K562 (cell line): ENCODE results near the gene SYNJ2. TPM values are rescaled to one million over a fixed set of nuclear protein-coding genes. Genes with fewer than 3 reads are reported as not detected.

Experiments
- ATAC-seq: fragments of 200-7000 bp; cut with Tn5 transposase; 3 replicates; pipeline ENCODE4 v1.9.1; 2020; ENCODE audit warnings: moderate library complexity
- BruUV-seq: library from RNA; stranded (reverse); fragments of 400-500 nt; replicated peaks from 2 replicates; lab custom pipeline; 2021; lab: Mats Ljungman, UMichigan
- CTCF ChIA-PET: fragments of 300-600 bp; formaldehyde crosslinking; extraction: SDS; loops from one replicate; lab custom pipeline; 2021; ENCODE audit warnings: low intra/inter-chr PET ratio; lab: Yijun Ruan, JAX
- POLR2A ChIA-PET: fragments of 300-600, 350-650 bp; sonication (Branson Sonifier 250); formaldehyde crosslinking; extraction: SDS; loops from one replicate; lab custom pipeline; 2021; ENCODE audit warnings: antibody characterized with exemption, inconsistent platforms; lab: Yijun Ruan, JAX
- DNase-seq, 4 experiments: peaks; one replicate each; pipeline versions ENCODE4 v3.0.0 to v3.0.0-alpha.2; 2011 to 2018; ENCODE audit warnings: low spot score in 3 of 4, mixed read lengths in 3 of 4; ENCODE audit errors: extremely low read depth in 1 of 4
- FAIRE-seq: peaks from 2 replicates; lab custom pipeline; 2011; peaks lifted over from hg19 to GRCh38; lab: Jason Lieb, UNC
- H2AFZ ChIP-seq: 2 replicates; pipeline ENCODE4 v1.6.0; 2011; ENCODE audit warnings: low read depth, low read length, control low read depth, inconsistent platforms
- H3K27ac ChIP-seq: fragments of 200-600 bp; 3 replicates; pipeline ENCODE4 v1.8.0; 2011; ENCODE audit warnings: low read depth, mild to moderate bottlenecking, control low read depth, inconsistent platforms, low read length, moderate library complexity, mixed read lengths; ENCODE audit errors: extremely low read depth
- H3K27me3 ChIP-seq, 2 experiments: fragments of 300-600 bp in 1 of 2; 2 replicates in 1 of 2; 3 replicates in 1 of 2; pipeline versions ENCODE4 v1.6.0 to v1.8.0; 2011; ENCODE audit warnings: inconsistent platforms in 2 of 2, low read length in 2 of 2, mild to moderate bottlenecking in 1 of 2, mixed read lengths in 1 of 2, moderate library complexity in 1 of 2; ENCODE audit not compliant: control insufficient read depth in 2 of 2, insufficient read depth in 2 of 2
- H3K36me3 ChIP-seq: fragments of 300-600 bp; 3 replicates; pipeline ENCODE4 v1.8.0; 2011; ENCODE audit warnings: mild to moderate bottlenecking, low read length, inconsistent platforms; ENCODE audit not compliant: control insufficient read depth, insufficient read depth
- H3K4me1 ChIP-seq, 2 experiments: fragments of 200-600 bp in 1 of 2; replicated peaks in 1 of 2; 2 replicates in 1 of 2; 3 replicates in 1 of 2; pipeline versions ENCODE4 v1.5.1 to v1.8.0; 2011; ENCODE audit warnings: inconsistent platforms in 2 of 2, low read length in 2 of 2, mild to moderate bottlenecking in 1 of 2, mixed read lengths in 1 of 2, moderate library complexity in 1 of 2; ENCODE audit not compliant: control insufficient read depth in 2 of 2, insufficient read depth in 2 of 2
- H3K4me2 ChIP-seq: 2 replicates; pipeline ENCODE4 v1.6.1; 2011; ENCODE audit warnings: low read length, control low read depth, inconsistent platforms, mixed read lengths; ENCODE audit not compliant: insufficient read depth
- H3K4me3 ChIP-seq: fragments of 200-600 bp; sonication (generic), shearing (Covaris generic); 2 replicates; pipeline ENCODE4 v1.5.1; 2016; ENCODE audit warnings: control low read depth, inconsistent platforms
- H3K79me2 ChIP-seq: fragments of 200-600 bp; 3 replicates; pipeline ENCODE4 v1.8.0; 2011; ENCODE audit warnings: low read length, inconsistent platforms; ENCODE audit not compliant: control insufficient read depth, insufficient read depth
- H3K9ac ChIP-seq, 2 experiments: 2 replicates each; pipeline versions ENCODE4 v1.6.0 to v1.6.1; 2011; ENCODE audit warnings: low read depth in 2 of 2, low read length in 2 of 2, control low read depth in 1 of 2, inconsistent platforms in 1 of 2, mild to moderate bottlenecking in 1 of 2, mixed read lengths in 1 of 2; ENCODE audit not compliant: insufficient read depth in 1 of 2
- H3K9me1 ChIP-seq: one replicate; pipeline ENCODE4 v1.6.0; 2011; ENCODE audit warnings: inconsistent platforms, mild to moderate bottlenecking, low read length, moderate library complexity; ENCODE audit not compliant: control insufficient read depth, insufficient read depth
- H3K9me3 ChIP-seq: replicated peaks from 2 replicates; pipeline ENCODE4 v1.5.1; 2011; ENCODE audit warnings: low read depth, low read length, inconsistent platforms; ENCODE audit not compliant: control insufficient read depth, insufficient read depth
- H4K20me1 ChIP-seq: replicated peaks from 2 replicates; pipeline ENCODE4 v1.6.1; 2011; ENCODE audit warnings: low read length, inconsistent platforms, mixed read lengths; ENCODE audit not compliant: control insufficient read depth, insufficient read depth
- CREM ChIP-seq: IDR thresholded peaks from 2 replicates; pipeline ENCODE4 v1.6.1; 2014; ENCODE audit warnings: antibody characterized with exemption, low read depth
- EGR1 ChIP-seq: fragments of 450-650 bp; conservative IDR thresholded peaks from 2 replicates; pipeline ENCODE4 v1.6.1; 2017; ENCODE audit warnings: mild to moderate bottlenecking
- NR2C1 ChIP-seq, 2 experiments: fragments of 450-650 bp; IDR thresholded peaks; 2 replicates each; pipeline ENCODE4 v1.6.1; 2017; ENCODE audit warnings: mild to moderate bottlenecking in 2 of 2, antibody characterized with exemption in 1 of 2, inconsistent platforms in 1 of 2, missing compliant biosample characterization in 1 of 2, missing genetic modification characterization in 1 of 2
- PHTF2 ChIP-seq: fragments of 250-450 bp; sonication (Bioruptor Pico); IDR thresholded peaks from 2 replicates; pipeline ENCODE4 v1.5.0; 2021; ENCODE audit warnings: mild to moderate bottlenecking
- RHOXF2B ChIP-seq: fragments of 250-450 bp; sonication (Bioruptor Pico); conservative IDR thresholded peaks from 2 replicates; pipeline ENCODE4 v1.5.1; 2021
- SAFB2 ChIP-seq: fragments of 200-400 bp; formaldehyde crosslinking; IDR thresholded peaks from 2 replicates; pipeline ENCODE4 v1.6.1; 2018; ENCODE audit warnings: borderline replicate concordance, low read length, low read depth, moderate library complexity; ENCODE audit not compliant: severe bottlenecking
- SMARCA4 ChIP-seq: fragments of 450-650 bp; IDR thresholded peaks from 2 replicates; pipeline ENCODE4 v1.6.1; 2016
- ZFPM2 ChIP-seq: fragments of 250-450 bp; sonication (Bioruptor Pico); IDR thresholded peaks from 2 replicates; pipeline ENCODE4 v1.5.1; 2022; ENCODE audit warnings: mild to moderate bottlenecking
- ZFX ChIP-seq: sonication (generic); formaldehyde crosslinking; IDR thresholded peaks from 2 replicates; pipeline ENCODE4 v1.8.0; 2022; ENCODE audit warnings: mild to moderate bottlenecking, missing genetic modification reagents, moderate library complexity
- ZNF77 ChIP-seq: fragments of 250-450 bp; sonication (Bioruptor Pico); IDR thresholded peaks from 2 replicates; pipeline ENCODE4 v1.5.0; 2020
- WGBS: fragments of 100-300 bp; shearing (Covaris generic); methylation state at CpG from one replicate; pipeline ENCODE4 v1.1.6; 2016; ENCODE audit warnings: low coverage, mixed read lengths; ENCODE audit not compliant: insufficient coverage; ENCODE audit errors: missing lambda C conversion rate; 5-methylcytosine and 5-hydroxymethylcytosine counted together
- in situ Hi-C: fragments of 300-500 bp; cut with MboI; formaldehyde crosslinking; loops from 4 replicates; pipeline ENCODE4 v1.15.0; 2018; ENCODE audit warnings: inconsistent platforms, mixed read lengths
- intact Hi-C: fragments of 100-400 bp; cut with micrococcal nuclease; formaldehyde crosslinking; loops from 2 replicates; pipeline ENCODE4 v1.14.2; 2022
- polyA plus RNA-seq, 8 experiments: library from polyadenylated mRNA; depleted of rRNA in 4 of 8; stranded (reverse) in 5 of 8; unstranded in 3 of 8; fragments of >200 nt; fragmentation: Nextera tagmentation in 2 of 8; fragmentation: Illumina TruSeq in 1 of 8; extraction: Ambion mirVana in 2 of 8; extraction: Trizol in 1 of 8; gene quantifications; 2 replicates each; pipeline versions ENCODE4 v1.2.1 to v1.2.3, GENCODE V29; 2011 to 2014; ENCODE audit warnings: inconsistent platforms in 1 of 8, missing spikeins in 1 of 8
- total RNA-seq, 7 experiments: library from RNA; depleted of rRNA in 6 of 7; stranded (reverse); fragments of >200 nt in 6 of 7; fragmentation: Illumina TruSeq in 2 of 7; extraction: Trizol in 2 of 7; gene quantifications; 2 replicates each; pipeline versions ENCODE4 v1.2.1 to v1.2.3, GENCODE V29; 2011 to 2021; ENCODE audit warnings: low replicate concordance in 1 of 7
- TF ChIP-seq, protein P1 (sequence below): fragments of 450-650 bp; IDR thresholded peaks from 2 replicates; pipeline ENCODE4 v1.6.1; 2016; ENCODE audit warnings: missing biosample characterization, missing genetic modification characterization
- TF ChIP-seq, protein P2 (sequence below): fragments of 250-450 bp; sonication (Bioruptor Pico); IDR thresholded peaks from 2 replicates; pipeline ENCODE4 v1.4.0; 2020
- TF ChIP-seq, protein P3 (sequence below): fragments of 450-650 bp; IDR thresholded peaks from 2 replicates; pipeline ENCODE4 v1.6.1; 2018; ENCODE audit warnings: mild to moderate bottlenecking, low read depth; ENCODE audit not compliant: partially characterized antibody

The SYNJ2 gene
- total and polyA plus RNA-seq, 9 of the 15 experiments (the other 6 are each of a cell fraction or from before 2014, with no cell fraction given): 3.0 to 27.7 (median 17.8) TPM

DNA sequence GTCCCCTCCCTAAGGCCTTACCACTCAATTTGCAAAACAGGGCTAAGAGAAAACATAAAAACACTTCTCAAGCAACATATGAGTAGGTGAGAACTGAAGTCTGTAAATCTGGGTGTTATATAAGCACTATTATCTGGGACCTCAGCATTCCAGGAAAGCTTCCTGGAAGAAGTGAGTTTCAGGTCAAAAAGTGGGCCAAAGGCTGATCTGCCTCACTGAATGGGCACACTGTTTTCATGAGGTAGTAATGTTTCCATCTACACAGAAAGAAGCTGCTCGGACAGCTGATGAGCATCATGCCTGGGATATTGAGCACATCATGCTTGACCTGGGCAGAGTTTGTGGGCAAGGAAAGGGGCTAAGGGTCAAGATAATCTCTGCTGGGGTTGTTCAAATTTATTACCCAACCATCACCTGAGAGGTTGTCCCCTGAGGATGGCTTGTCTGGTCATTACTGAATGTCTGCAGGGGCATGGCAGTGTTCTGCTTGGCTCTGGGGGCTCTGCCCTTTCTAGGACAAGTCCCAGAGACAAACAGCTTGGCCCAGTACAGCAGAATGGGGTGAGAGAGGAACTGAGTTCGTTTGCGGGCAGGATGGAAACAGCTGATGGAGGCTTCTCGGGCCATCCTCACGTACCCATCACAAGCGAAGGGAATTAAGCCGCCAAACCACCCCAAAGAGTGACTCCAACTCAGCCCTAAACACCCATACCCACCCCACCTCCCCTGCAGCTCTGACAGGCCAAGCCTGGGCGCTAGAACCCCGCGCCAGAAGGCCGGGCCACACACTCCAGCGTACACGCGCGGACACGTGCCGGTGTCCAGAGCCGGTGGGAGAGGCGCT, 1.2 kb upstream of the SYNJ2 start:
- peak in 1 of 4 experiments; percentile 68 for DNase-seq
- H3K79me2 ChIP-seq: peaks cover 36% of the 10 kb centered on the region
- H3K4me3 ChIP-seq: peak overlapping the region; percentile 79
- H3K9me1 ChIP-seq: no peaks in the 10 kb centered on the region
- no peak for FAIRE-seq
- H3K4me1 ChIP-seq: peaks cover 24 to 33% of the 10 kb centered on the region in 2 experiments; a peak in 4 of 5 replicates
- H3K9ac ChIP-seq: peak overlapping the region; percentile 75 to 98
- 0 out of 2 replicates have a peak, but pooled peaks cover 11% of the 10 kb centered on the region for H4K20me1 ChIP-seq
- H3K4me2 ChIP-seq: peak overlapping the region; percentile 88
- H3K9me3 ChIP-seq: no peaks in the 10 kb centered on the region
- ChIA-PET POLR2A (interaction anchor here (0.6 to 1.1 kb wide), 4 partner anchors 8 to 762 kb away, joined by 3 read pairs; no protein-coding TSS in a partner anchor), CTCF (interaction anchor here (2.1 kb wide), 1 partner anchor 92 kb away, joined by 12 read pairs; no protein-coding TSS in a partner anchor)
- peak overlapping the region; percentile 97 for H2AFZ ChIP-seq
- no peaks in the 10 kb centered on the region; the same call in 2 of the 3 replicates for H3K36me3 ChIP-seq
- in situ Hi-C loops: no loop called here
- peak; percentile 59 for ATAC-seq
- intact Hi-C loops: loop anchor here (5.0 to 10.0 kb wide), 2 partner anchors 152 to 224 kb away; no protein-coding TSS in a partner anchor
- 29% methylated on average over 19 of the region's 19 CpGs for WGBS
- no peaks in the 10 kb centered on the region for H3K27me3 ChIP-seq
- BruUV-seq: no TSS peak
- peak overlapping the region; percentile 85 for H3K27ac ChIP-seq
- TF ChIP-seq EGR1 (no peak), ZFPM2 (CRISPR knock-in tag) (no peak), CREM (no peak), SAFB2 (no peak), RHOXF2B (CRISPR knock-in tag) (no peak), ZNF77 (CRISPR knock-in tag) (no peak), SMARCA4 (no peak), PHTF2 (CRISPR knock-in tag) (no peak), NR2C1 (IDR thresholded peaks at IDR 0.05) (no peak), NR2C1 (tag; IDR thresholded peaks at IDR 0.05) (no peak), ZFX (no peak)
- TF ChIP-seq, protein P1, sequence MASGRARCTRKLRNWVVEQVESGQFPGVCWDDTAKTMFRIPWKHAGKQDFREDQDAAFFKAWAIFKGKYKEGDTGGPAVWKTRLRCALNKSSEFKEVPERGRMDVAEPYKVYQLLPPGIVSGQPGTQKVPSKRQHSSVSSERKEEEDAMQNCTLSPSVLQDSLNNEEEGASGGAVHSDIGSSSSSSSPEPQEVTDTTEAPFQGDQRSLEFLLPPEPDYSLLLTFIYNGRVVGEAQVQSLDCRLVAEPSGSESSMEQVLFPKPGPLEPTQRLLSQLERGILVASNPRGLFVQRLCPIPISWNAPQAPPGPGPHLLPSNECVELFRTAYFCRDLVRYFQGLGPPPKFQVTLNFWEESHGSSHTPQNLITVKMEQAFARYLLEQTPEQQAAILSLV: no peak
- TF ChIP-seq, protein P2, sequence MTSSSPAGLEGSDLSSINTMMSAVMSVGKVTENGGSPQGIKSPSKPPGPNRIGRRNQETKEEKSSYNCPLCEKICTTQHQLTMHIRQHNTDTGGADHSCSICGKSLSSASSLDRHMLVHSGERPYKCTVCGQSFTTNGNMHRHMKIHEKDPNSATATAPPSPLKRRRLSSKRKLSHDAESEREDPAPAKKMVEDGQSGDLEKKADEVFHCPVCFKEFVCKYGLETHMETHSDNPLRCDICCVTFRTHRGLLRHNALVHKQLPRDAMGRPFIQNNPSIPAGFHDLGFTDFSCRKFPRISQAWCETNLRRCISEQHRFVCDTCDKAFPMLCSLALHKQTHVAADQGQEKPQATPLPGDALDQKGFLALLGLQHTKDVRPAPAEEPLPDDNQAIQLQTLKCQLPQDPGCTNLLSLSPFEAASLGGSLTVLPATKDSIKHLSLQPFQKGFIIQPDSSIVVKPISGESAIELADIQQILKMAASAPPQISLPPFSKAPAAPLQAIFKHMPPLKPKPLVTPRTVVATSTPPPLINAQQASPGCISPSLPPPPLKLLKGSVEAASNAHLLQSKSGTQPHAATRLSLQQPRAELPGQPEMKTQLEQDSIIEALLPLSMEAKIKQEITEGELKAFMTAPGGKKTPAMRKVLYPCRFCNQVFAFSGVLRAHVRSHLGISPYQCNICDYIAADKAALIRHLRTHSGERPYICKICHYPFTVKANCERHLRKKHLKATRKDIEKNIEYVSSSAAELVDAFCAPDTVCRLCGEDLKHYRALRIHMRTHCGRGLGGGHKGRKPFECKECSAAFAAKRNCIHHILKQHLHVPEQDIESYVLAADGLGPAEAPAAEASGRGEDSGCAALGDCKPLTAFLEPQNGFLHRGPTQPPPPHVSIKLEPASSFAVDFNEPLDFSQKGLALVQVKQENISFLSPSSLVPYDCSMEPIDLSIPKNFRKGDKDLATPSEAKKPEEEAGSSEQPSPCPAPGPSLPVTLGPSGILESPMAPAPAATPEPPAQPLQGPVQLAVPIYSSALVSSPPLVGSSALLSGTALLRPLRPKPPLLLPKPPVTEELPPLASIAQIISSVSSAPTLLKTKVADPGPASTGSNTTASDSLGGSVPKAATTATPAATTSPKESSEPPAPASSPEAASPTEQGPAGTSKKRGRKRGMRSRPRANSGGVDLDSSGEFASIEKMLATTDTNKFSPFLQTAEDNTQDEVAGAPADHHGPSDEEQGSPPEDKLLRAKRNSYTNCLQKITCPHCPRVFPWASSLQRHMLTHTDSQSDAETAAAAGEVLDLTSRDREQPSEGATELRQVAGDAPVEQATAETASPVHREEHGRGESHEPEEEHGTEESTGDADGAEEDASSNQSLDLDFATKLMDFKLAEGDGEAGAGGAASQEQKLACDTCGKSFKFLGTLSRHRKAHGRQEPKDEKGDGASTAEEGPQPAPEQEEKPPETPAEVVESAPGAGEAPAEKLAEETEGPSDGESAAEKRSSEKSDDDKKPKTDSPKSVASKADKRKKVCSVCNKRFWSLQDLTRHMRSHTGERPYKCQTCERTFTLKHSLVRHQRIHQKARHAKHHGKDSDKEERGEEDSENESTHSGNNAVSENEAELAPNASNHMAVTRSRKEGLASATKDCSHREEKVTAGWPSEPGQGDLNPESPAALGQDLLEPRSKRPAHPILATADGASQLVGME (CRISPR knock-in tag): 0 out of 2 replicates have a peak, but pooled peaks have one; percentile 3
- TF ChIP-seq, protein P3, sequence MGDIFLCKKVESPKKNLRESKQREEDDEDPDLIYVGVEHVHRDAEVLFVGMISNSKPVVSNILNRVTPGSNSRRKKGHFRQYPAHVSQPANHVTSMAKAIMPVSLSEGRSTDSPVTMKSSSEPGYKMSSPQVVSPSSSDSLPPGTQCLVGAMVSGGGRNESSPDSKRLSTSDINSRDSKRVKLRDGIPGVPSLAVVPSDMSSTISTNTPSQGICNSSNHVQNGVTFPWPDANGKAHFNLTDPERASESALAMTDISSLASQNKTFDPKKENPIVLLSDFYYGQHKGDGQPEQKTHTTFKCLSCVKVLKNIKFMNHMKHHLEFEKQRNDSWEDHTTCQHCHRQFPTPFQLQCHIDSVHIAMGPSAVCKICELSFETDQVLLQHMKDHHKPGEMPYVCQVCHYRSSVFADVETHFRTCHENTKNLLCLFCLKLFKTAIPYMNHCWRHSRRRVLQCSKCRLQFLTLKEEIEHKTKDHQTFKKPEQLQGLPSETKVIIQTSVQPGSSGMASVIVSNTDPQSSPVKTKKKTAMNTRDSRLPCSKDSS: no peak
